Activated naive CD8-positive, alpha-beta T cell treated with anti-CD3 and anti-CD28 coated beads, Interleukin-2, amount 10 ng/mL, durations not matched to agents 7 days and 5 days (primary cell): Measurements from ENCODE around the gene SLK. TPM values are rescaled to one million over a fixed set of nuclear protein-coding genes. Genes with fewer than 3 reads are reported as not detected.

Source experiments
- ATAC-seq: fragments of 150-1000 bp; cut with Tn5 transposase; one replicate; pipeline ENCODE4 v1.10.0; 2021; ENCODE audit warnings: low read depth, moderate library complexity
- POLR2A ChIA-PET: fragments of 350-600 bp; sonication (Branson Sonifier 250); formaldehyde crosslinking; loops from one replicate; lab custom pipeline; 2021; ENCODE audit warnings: antibody characterized with exemption; lab: Charles Lee
- DNase-seq: peaks from one replicate; pipeline ENCODE4 v3.0.0; 2021
- H3K27ac Mint-ChIP-seq: one replicate; pipeline ENCODE4 v1.8.0; 2022; ENCODE audit warnings: mild to moderate bottlenecking, mixed read lengths
- H3K27me3 Mint-ChIP-seq: one replicate; pipeline ENCODE4 v1.8.0; 2022; ENCODE audit warnings: mild to moderate bottlenecking, moderate library complexity, mixed read lengths
- H3K36me3 Mint-ChIP-seq: one replicate; pipeline ENCODE4 v1.8.0; 2021; ENCODE audit warnings: mild to moderate bottlenecking, mixed read lengths
- H3K4me1 Mint-ChIP-seq: one replicate; pipeline ENCODE4 v1.8.0; 2021; ENCODE audit warnings: mixed read lengths
- H3K4me3 Mint-ChIP-seq: one replicate; pipeline ENCODE4 v1.8.0; 2022; ENCODE audit warnings: mild to moderate bottlenecking, moderate library complexity, mixed read lengths
- H3K9me3 Mint-ChIP-seq: one replicate; pipeline ENCODE4 v1.8.0; 2021; ENCODE audit warnings: mixed read lengths
- total RNA-seq, 2 experiments: library from RNA; stranded (reverse); gene quantifications; one replicate each; pipeline ENCODE4 v1.2.3, GENCODE V29; 2021

The SLK gene
- total RNA-seq, 2 experiments from 2014 or later, result 37.9 to 38.4 TPM

DNA sequence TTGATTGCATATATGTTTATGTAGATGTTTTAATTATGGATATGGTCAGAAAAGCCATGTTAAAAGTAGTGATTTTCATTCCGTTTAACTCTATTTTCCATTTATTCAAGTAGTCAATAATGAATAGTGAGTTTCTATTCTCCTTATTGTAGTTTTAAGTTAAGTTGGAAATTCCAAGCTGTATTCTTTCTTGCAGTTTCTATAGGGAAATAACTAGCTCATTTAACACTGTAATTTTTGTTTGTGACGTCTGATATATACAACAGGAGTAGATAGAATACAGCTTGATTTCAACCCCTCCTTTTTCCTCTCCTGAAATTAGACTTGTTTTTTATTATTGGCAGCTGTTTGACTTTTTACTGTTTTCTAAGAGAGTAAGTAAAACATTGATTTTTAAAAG, 47.2 kb downstream of the SLK start:
- H3K27me3 Mint-ChIP-seq, result no peaks in the 10 kb centered on the region
- DNase-seq, result no peak
- no peak overlapping the region for H3K27ac Mint-ChIP-seq
- no peaks in the 10 kb centered on the region for H3K9me3 Mint-ChIP-seq
- ATAC-seq, result no peak
- POLR2A ChIA-PET, result no interaction called here
- H3K36me3 Mint-ChIP-seq, result peaks cover 14% of the 10 kb centered on the region
- H3K4me1 Mint-ChIP-seq, result peaks cover 2% of the 10 kb centered on the region
- H3K4me3 Mint-ChIP-seq, result no peak overlapping the region

DNA sequence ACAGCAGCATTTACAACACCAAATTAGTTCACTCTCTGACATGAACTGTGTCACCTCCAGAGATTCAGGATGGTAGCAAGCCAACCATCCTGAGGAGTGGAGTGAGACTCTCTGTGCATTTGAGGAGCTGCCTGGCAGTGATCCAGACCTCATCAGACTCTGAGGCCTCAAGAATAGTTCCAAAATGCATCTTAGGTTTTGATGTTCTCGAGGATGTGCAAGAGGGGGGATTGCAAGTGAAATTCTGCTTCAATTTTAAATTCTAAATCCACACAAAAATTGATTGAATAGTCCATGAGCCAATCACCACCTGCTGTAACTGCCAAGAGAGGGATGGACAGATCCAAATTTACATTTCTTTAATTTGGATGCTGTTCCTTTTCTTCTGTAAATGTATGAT, 49.7 kb downstream of the SLK start:
- POLR2A ChIA-PET, result no interaction called here
- Mint-ChIP-seq H3K27me3 (no peaks in the 10 kb centered on the region), H3K4me3 (no peak overlapping the region), H3K27ac (no peak overlapping the region), H3K36me3 (peaks cover 28% of the 10 kb centered on the region), H3K4me1 (no peaks in the 10 kb centered on the region), H3K9me3 (no peaks in the 10 kb centered on the region)
- ATAC-seq (no peak), DNase-seq (no peak)

DNA sequence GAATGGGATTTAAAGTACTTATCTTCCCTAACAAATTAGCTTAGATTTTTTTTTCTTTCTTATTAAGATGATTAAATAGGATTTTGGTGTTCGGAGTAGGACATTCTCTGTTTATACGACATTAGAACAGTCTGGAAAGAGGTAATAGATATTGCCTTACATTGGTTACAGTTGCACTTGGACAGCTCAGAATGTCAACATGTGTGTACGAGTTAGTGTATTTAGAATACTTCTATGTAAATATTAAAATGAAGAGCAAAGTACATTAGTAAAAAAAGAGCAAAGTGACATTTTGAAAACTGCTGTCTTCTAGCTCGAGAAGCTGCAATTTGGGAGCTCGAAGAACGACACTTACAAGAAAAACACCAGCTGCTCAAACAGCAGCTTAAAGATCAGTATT, 51.5 kb downstream of the SLK start:
- ATAC-seq, result no peak
- H3K27ac Mint-ChIP-seq, result no peak overlapping the region
- H3K27me3 Mint-ChIP-seq, result no peaks in the 10 kb centered on the region
- DNase-seq, result no peak
- peaks cover 32% of the 10 kb centered on the region for H3K36me3 Mint-ChIP-seq
- no peak overlapping the region for H3K4me3 Mint-ChIP-seq
- H3K4me1 Mint-ChIP-seq, result no peaks in the 10 kb centered on the region
- H3K9me3 Mint-ChIP-seq, result no peaks in the 10 kb centered on the region
- POLR2A ChIA-PET, result no interaction called here

GRCh38 chr10:104020020-104020419, 53.1 kb downstream of the SLK start:
- H3K27ac Mint-ChIP-seq, result no peak overlapping the region
- no peak overlapping the region for H3K4me3 Mint-ChIP-seq
- peaks cover 37% of the 10 kb centered on the region for H3K36me3 Mint-ChIP-seq
- POLR2A ChIA-PET, result interaction anchor here (0.6 kb wide), 1 partner anchor 1500 kb away, joined by 3 read pairs; no protein-coding TSS in a partner anchor
- no peak for ATAC-seq
- H3K4me1 Mint-ChIP-seq, result no peaks in the 10 kb centered on the region
- H3K9me3 Mint-ChIP-seq, result no peaks in the 10 kb centered on the region
- no peaks in the 10 kb centered on the region for H3K27me3 Mint-ChIP-seq
- no peak for DNase-seq

DNA sequence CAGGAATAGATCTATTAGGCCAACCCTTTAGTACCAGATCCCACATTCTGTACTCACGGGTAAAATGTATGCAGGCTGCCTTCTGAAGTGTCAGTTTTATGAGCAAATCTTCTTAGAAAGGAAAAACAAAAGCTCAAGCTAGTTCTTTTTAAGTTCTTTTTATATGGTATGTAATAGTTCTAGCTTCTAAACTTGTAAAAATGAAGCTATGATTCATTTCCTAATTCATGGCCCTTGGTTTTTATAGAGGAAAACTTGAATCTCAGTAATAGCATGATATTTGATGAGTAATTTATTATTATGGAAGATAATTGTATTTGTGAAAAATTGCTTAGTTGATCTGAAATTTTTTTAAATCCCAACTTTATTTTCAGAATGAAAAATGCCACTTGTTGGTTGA, 54.3 kb downstream of the SLK start:
- H3K36me3 Mint-ChIP-seq, result peaks cover 37% of the 10 kb centered on the region
- H3K27ac Mint-ChIP-seq, result no peak overlapping the region
- POLR2A ChIA-PET, result no interaction called here
- no peaks in the 10 kb centered on the region for H3K4me1 Mint-ChIP-seq
- ATAC-seq, result no peak
- no peak overlapping the region for H3K4me3 Mint-ChIP-seq
- H3K27me3 Mint-ChIP-seq, result no peaks in the 10 kb centered on the region
- no peak for DNase-seq
- no peaks in the 10 kb centered on the region for H3K9me3 Mint-ChIP-seq

DNA sequence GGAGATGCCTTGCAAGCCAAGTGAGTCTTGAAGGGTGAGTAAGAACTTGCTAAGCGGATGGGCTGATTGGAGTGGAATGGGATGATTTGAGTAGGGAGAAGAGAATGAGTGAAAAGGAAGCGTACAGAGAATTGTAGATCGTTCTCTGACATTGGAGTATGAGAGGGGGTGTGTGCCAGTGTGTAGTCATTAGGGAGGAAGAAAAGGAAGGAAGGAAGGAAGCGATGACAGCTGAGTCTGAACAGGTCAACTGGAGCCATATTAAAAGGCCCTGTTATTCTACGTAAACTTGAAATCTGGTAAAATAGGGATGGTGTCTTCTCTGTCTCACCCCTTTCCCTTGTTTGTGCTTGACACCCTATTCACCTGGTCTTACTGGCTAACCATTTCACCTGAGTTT, 55.1 kb downstream of the SLK start:
- POLR2A ChIA-PET, result no interaction called here
- H3K4me1 Mint-ChIP-seq, result no peaks in the 10 kb centered on the region
- no peak overlapping the region for H3K4me3 Mint-ChIP-seq
- H3K9me3 Mint-ChIP-seq, result no peaks in the 10 kb centered on the region
- no peak for DNase-seq
- ATAC-seq, result no peak
- no peaks in the 10 kb centered on the region for H3K27me3 Mint-ChIP-seq
- H3K36me3 Mint-ChIP-seq, result peaks cover 37% of the 10 kb centered on the region
- H3K27ac Mint-ChIP-seq, result no peak overlapping the region

DNA sequence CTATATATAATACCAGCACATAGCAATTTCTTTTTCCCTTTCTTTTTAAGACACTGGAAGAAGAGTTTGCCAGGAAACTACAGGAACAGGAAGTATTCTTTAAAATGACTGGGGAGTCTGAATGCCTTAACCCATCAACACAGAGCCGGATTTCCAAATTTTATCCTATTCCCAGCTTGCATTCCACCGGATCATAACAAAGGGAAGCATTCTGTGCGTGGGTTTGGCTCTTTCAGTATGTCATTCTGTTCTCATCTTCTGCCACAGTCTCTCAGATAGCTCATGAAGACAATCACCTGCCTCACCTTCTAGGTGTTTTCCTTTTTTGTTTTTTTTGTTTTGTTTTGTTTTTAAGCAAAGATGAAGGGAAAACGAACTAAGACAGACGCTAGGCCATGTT, 58.6 kb downstream of the SLK start:
- Mint-ChIP-seq H3K9me3 (no peaks in the 10 kb centered on the region), H3K36me3 (peaks cover 31% of the 10 kb centered on the region), H3K4me1 (no peaks in the 10 kb centered on the region), H3K27ac (no peak overlapping the region), H3K27me3 (no peaks in the 10 kb centered on the region), H3K4me3 (no peak overlapping the region)
- DNase-seq (no peak), ATAC-seq (no peak)
- POLR2A ChIA-PET, result no interaction called here

DNA sequence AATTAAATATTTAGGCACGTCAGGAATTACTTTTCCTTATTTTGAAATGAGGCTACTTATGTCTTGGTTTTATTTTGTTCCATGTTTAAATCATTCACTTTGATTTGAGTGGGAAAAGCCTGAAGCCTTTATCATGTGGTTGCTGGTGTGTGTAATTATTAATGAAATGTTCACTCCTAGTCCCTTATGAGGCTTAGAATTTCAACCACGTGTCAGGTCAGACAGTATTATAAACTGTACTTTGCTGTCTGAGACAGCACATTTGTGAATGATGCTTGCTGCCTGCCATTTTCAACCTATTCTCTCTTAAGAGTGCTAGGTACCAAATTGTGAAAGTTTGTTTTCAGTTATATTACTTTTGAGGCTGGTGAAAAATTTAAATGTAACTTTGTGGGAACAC, 59.8 kb downstream of the SLK start:
- H3K27ac Mint-ChIP-seq, result no peak overlapping the region
- peaks cover 28% of the 10 kb centered on the region for H3K36me3 Mint-ChIP-seq
- H3K27me3 Mint-ChIP-seq, result no peaks in the 10 kb centered on the region
- ATAC-seq (no peak), DNase-seq (no peak)
- no peaks in the 10 kb centered on the region for H3K9me3 Mint-ChIP-seq
- peaks cover 2% of the 10 kb centered on the region for H3K4me1 Mint-ChIP-seq
- POLR2A ChIA-PET, result no interaction called here
- H3K4me3 Mint-ChIP-seq, result no peak overlapping the region

DNA sequence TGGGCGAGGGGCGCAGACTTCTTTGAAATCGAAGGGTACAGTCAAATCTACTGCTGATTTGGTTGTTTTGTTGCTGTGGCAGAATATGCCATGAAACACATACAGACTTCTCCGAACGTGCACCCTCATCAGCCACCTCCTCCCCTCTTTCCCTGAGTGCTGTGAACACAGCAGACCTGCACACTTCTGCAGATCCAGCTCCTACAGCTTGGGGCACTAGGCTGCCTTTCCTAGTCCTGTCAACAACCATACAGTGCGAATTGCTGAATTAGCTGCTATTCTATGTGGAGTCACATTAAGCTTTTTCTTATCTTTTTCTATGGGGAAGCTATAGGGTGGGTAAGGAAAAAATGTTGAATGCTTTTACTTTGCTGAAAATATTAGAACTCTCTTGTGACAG, 61.2 kb downstream of the SLK start:
- Mint-ChIP-seq H3K36me3 (peaks cover 20% of the 10 kb centered on the region), H3K9me3 (no peaks in the 10 kb centered on the region), H3K4me1 (peaks cover 2% of the 10 kb centered on the region), H3K27ac (no peak overlapping the region), H3K4me3 (no peak overlapping the region), H3K27me3 (no peaks in the 10 kb centered on the region)
- ATAC-seq, result no peak
- POLR2A ChIA-PET, result no interaction called here
- DNase-seq, result no peak

GRCh38 chr10:104028823-104029520, 62.0 kb downstream of the SLK start:
- Mint-ChIP-seq H3K27ac (no peak overlapping the region), H3K4me1 (peaks cover 2% of the 10 kb centered on the region), H3K9me3 (no peaks in the 10 kb centered on the region), H3K27me3 (no peaks in the 10 kb centered on the region), H3K4me3 (no peak overlapping the region), H3K36me3 (peaks cover 14% of the 10 kb centered on the region)
- POLR2A ChIA-PET, result no interaction called here
- ATAC-seq (no peak), DNase-seq (no peak)

DNA sequence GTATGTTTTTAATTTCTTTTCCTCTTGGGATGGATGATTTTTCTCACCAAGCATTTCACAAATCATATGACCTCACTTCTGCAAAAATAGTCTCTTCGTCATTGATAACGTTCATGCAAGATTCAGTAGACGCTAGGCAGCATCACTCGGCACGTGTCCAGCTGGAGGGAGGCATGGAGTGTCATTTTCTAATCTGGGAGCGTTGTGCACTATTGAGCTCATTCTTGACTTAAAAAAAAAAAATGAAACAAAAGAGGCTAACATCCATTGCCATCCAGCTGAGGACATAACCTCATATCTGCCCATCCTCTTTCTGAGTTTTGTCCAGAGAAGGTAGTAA, 62.6 kb downstream of the SLK start:
- Mint-ChIP-seq H3K27me3 (no peaks in the 10 kb centered on the region), H3K27ac (no peak overlapping the region), H3K4me3 (no peak overlapping the region), H3K4me1 (peaks cover 2% of the 10 kb centered on the region), H3K9me3 (no peaks in the 10 kb centered on the region), H3K36me3 (peaks cover 10% of the 10 kb centered on the region)
- DNase-seq (no peak), ATAC-seq (no peak)
- POLR2A ChIA-PET, result no interaction called here

- ATAC-seq (no peak), DNase-seq (no peak)
- Mint-ChIP-seq H3K36me3 (peaks cover 8% of the 10 kb centered on the region), H3K27ac (no peak overlapping the region), H3K4me3 (no peak overlapping the region), H3K9me3 (no peaks in the 10 kb centered on the region), H3K4me1 (peaks cover 2% of the 10 kb centered on the region), H3K27me3 (no peaks in the 10 kb centered on the region)
- POLR2A ChIA-PET, result interaction anchor here (0.5 kb wide), 1 partner anchor 147 kb away, joined by 4 read pairs; no protein-coding TSS in a partner anchor
Observed at GRCh38 chr10:104031631-104032030, 64.7 kb downstream of the SLK start.

DNA sequence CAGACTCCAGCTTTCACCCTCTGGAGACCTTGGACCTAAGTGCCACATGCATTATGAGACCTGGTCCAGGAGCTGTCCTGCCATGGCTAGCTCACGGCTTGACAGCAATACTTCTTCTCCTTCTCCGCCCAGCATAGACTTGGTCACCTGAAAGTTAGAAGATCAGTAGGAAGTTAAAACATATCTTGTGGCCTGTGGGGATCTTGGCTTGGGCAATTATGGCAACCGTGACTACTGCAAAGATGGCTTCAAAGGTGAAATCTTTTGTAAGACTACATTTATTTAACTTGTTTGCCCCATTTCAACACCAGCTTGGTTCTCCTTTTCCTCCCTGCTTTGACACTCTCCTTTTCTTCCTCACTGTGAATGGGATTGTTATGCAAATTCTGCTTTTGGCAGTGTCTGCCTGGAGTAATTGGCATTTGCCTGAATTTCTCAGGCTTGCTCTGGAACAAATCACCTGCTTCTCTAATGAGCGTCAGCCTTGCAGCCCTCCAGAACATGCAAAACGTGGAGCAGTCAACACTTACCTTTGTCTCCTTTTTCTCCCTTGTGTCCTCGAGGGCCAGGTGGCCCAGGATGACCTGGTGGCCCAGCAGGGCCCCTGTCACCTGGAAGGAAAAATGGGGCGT, 65.3 kb downstream of the SLK start:
- POLR2A ChIA-PET, result interaction anchor here (0.5 kb wide), 1 partner anchor 148 kb away, joined by 4 read pairs; no protein-coding TSS in a partner anchor
- no peak for ATAC-seq
- no peaks in the 10 kb centered on the region for H3K27me3 Mint-ChIP-seq
- H3K4me1 Mint-ChIP-seq, result peaks cover 2% of the 10 kb centered on the region
- H3K27ac Mint-ChIP-seq, result no peak overlapping the region
- no peaks in the 10 kb centered on the region for H3K9me3 Mint-ChIP-seq
- DNase-seq, result no peak
- peaks cover 8% of the 10 kb centered on the region for H3K36me3 Mint-ChIP-seq
- H3K4me3 Mint-ChIP-seq, result no peak overlapping the region

GRCh38 chr10:104033401-104033930, 66.5 kb downstream of the SLK start:
- no peaks in the 10 kb centered on the region for H3K27me3 Mint-ChIP-seq
- POLR2A ChIA-PET, result no interaction called here
- ATAC-seq, result no peak
- H3K9me3 Mint-ChIP-seq, result no peaks in the 10 kb centered on the region
- DNase-seq, result no peak
- H3K27ac Mint-ChIP-seq, result no peak overlapping the region
- no peak overlapping the region for H3K4me3 Mint-ChIP-seq
- peaks cover 2% of the 10 kb centered on the region for H3K4me1 Mint-ChIP-seq
- H3K36me3 Mint-ChIP-seq, result peaks cover 8% of the 10 kb centered on the region
